IMR-90 (cell line): ENCODE results near the gene ROBO2.

Experiments
- CEBPB ChIP-seq: IDR thresholded peaks from 2 replicates; pipeline ENCODE4 v1.6.1; 2012; ENCODE audit warnings: low read depth, low read length, improper control_type of control experiment
- CHD1 ChIP-seq: IDR thresholded peaks from 2 replicates; pipeline ENCODE4 v1.6.1; 2012; ENCODE audit warnings: low read depth, low read length, improper control_type of control experiment
- MAFK ChIP-seq: IDR thresholded peaks from 2 replicates; pipeline ENCODE4 v1.6.1; 2012; ENCODE audit warnings: low read depth, low read length, improper control_type of control experiment
- MAZ ChIP-seq: IDR thresholded peaks from 2 replicates; pipeline ENCODE4 v1.6.1; 2012; ENCODE audit warnings: low read depth, mild to moderate bottlenecking, low read length, improper control_type of control experiment, moderate library complexity, borderline replicate concordance
- MXI1 ChIP-seq: IDR thresholded peaks from 2 replicates; pipeline ENCODE4 v1.6.1; 2012; ENCODE audit warnings: low read depth, mild to moderate bottlenecking, low read length, moderate library complexity, borderline replicate concordance
- POLR2A ChIP-seq: IDR thresholded peaks from 2 replicates; pipeline ENCODE4 v1.6.1; 2012; ENCODE audit warnings: mild to moderate bottlenecking, low read depth, low read length
- RAD21 ChIP-seq: IDR thresholded peaks from 2 replicates; pipeline ENCODE4 v1.6.1; 2012; ENCODE audit warnings: low read length, improper control_type of control experiment
- RFX5 ChIP-seq: IDR thresholded peaks from 2 replicates; pipeline ENCODE4 v1.8.0; 2012; ENCODE audit warnings: low read depth, mild to moderate bottlenecking, low read length, moderate library complexity
- SMC3 ChIP-seq: fragments of 150-350 bp; IDR thresholded peaks from 2 replicates; pipeline ENCODE4 v1.6.1; 2016; ENCODE audit warnings: low read depth, mild to moderate bottlenecking, antibody characterized with exemption, low read length, moderate library complexity
- TF ChIP-seq, protein P1 (sequence below): conservative IDR thresholded peaks from 2 replicates; pipeline ENCODE4 v1.5.1; 2012; ENCODE audit warnings: mild to moderate bottlenecking, low read depth, low read length, improper control_type of control experiment

DNA sequence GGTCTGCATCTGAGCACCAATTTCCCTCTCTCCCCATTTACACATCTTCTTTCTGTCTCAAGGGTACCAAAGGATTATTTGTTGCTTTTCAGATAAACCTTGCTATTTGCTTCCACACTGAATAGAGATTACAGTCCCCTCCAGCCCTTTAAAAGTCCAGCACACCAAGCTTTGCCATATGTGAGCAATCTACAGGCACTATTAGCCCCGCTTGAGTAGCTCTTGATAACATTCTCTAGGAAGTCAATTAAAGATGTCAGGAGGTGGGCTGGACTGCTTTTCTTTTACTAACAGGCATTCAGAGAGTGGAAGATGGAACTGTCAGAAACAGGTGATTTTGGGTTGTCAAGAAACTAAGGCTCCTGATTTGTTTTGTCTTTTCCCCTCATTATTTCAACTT, 417.0 kb downstream of the ROBO2 start:
- no peak for TF ChIP-seq RAD21
- TF ChIP-seq, protein P1, sequence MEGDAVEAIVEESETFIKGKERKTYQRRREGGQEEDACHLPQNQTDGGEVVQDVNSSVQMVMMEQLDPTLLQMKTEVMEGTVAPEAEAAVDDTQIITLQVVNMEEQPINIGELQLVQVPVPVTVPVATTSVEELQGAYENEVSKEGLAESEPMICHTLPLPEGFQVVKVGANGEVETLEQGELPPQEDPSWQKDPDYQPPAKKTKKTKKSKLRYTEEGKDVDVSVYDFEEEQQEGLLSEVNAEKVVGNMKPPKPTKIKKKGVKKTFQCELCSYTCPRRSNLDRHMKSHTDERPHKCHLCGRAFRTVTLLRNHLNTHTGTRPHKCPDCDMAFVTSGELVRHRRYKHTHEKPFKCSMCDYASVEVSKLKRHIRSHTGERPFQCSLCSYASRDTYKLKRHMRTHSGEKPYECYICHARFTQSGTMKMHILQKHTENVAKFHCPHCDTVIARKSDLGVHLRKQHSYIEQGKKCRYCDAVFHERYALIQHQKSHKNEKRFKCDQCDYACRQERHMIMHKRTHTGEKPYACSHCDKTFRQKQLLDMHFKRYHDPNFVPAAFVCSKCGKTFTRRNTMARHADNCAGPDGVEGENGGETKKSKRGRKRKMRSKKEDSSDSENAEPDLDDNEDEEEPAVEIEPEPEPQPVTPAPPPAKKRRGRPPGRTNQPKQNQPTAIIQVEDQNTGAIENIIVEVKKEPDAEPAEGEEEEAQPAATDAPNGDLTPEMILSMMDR = no peak
- TF ChIP-seq MXI1 = no peak
- no peak for TF ChIP-seq CHD1
- TF ChIP-seq POLR2A = no peak
- no peak for TF ChIP-seq SMC3
- TF ChIP-seq MAFK = no peak
- no peak for TF ChIP-seq CEBPB
- TF ChIP-seq MAZ = no peak
- no peak for TF ChIP-seq RFX5
